GM11168 (cell line): ENCODE measurements around the gene ZNF169.
"Not testable (repeated sequence)": the region's sequence is repeated elsewhere in the genome, so short reads cannot be mapped to it uniquely, and the experiment has no call there.

ENCODE experiments used
- in situ Hi-C: fragments of 300-500 bp; cut with MboI; formaldehyde crosslinking; loops from one replicate; pipeline ENCODE4 v1.12.0; 2022; ENCODE audit warnings: low sequenced_read_pairs; ENCODE audit not compliant: unreplicated experiment

Gene ZNF169

DNA sequence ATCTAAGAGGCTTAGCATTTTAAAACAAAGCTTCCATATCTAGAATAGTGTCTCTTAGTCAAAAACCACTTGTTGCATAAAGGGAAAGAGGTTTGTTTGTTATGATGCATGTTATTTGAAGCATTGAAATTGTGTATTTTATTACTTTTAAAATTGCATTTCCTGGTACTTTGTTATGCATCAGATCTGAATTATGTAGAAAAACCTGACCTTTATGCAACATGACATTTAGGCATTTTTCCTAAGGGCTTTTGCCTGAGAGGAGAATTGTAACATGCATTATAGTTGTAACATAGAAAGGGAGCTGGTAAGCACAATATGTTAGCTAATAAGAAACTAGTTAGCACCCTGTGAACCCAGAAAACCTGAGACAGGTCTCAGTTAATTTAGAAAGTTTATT lies 22.0 kb downstream of the ZNF169 start:
- in situ Hi-C loops, result no loop called here

GRCh38 chr9:94286116-94286515 lies 27.0 kb downstream of the ZNF169 start:
- in situ Hi-C loops, result no loop called here

GRCh38 chr9:94287877-94288513 lies 28.9 kb downstream of the ZNF169 start:
- in situ Hi-C loops, result no loop called here

GRCh38 chr9:94289691-94290090 lies 30.6 kb downstream of the ZNF169 start:
- in situ Hi-C loops, result no loop called here

DNA sequence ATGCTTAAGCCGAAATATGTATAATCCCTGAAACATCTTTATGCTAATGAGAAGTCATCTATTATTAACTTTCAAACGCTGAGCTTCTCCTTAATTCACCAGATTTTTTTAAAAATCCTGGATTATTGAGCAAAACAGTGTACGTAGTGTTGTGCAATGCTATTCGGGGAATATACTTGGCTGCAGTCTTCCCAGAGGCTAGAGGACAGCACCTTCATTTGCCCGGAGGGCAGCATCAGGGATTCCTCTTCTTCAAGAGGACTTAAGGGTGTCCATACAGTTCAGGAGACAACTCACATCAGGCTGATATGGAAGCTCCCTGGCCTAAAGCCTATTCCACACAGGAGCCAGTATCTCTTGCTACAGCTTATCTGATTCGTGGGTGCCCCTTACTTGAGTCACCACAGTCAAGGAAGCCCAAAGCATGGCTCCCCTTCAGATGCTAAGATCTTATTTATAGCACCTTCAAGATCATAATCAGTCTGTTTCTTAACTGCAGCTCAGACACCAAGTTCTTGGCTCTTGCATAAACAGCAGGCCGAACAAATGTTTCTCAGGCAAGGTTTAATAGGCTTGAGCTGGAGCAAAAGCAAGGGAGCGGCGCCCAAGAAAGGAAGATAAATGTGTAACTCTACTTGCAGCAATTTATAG lies 40.0 kb downstream of the ZNF169 start:
- in situ Hi-C loops, result no loop called here

GRCh38 chr9:94300470-94301301 lies 41.6 kb downstream of the ZNF169 start:
- in situ Hi-C loops, result no loop called here

DNA sequence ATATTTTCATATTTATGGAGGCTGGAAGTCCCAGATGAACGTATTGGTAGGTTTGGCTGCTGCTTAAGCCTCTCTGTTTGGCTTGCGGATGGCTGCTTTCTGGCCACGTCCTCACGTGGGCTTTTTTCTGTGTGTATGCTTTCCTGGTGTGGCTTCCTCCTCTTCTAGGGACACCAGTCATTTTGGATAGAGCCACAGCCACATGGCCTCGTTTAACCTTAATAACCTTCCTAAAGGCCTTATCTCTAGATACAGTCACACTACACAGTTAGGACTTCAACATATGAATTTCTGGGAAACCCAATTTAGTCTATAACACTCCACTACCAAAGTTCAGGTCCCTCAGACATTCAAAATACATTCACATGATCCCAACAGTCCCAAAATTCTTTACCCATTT lies 42.5 kb downstream of the ZNF169 start:
- in situ Hi-C loops, result no loop called here

GRCh38 chr9:94302426-94302825 lies 43.3 kb downstream of the ZNF169 start:
- in situ Hi-C loops, result no loop called here

DNA sequence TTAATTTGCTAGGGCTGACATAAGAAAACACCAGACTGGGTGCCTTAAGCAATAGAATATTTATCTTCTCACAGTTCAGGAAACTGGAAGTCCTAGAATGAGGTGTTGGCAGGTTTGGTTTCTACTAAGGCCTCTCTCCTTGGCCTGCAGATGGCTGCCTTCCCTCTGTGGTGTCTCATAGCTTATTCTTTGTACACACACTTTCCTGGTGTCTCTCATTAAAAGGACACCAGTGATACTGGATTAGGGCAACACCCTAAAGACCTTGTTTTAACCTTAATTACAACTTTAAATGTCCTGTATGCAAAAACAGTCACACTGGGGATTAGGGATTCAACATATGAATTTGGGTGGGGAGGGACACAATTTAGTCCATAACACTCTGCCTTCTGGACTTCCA lies 44.2 kb downstream of the ZNF169 start:
- in situ Hi-C loops, result no loop called here

- in situ Hi-C loops, result not testable (repeated sequence)
Observed at GRCh38 chr9:94315034-94315984, 56.2 kb downstream of the ZNF169 start.

GRCh38 chr9:94316236-94316635 lies 57.1 kb downstream of the ZNF169 start:
- in situ Hi-C loops, result not testable (repeated sequence)

DNA sequence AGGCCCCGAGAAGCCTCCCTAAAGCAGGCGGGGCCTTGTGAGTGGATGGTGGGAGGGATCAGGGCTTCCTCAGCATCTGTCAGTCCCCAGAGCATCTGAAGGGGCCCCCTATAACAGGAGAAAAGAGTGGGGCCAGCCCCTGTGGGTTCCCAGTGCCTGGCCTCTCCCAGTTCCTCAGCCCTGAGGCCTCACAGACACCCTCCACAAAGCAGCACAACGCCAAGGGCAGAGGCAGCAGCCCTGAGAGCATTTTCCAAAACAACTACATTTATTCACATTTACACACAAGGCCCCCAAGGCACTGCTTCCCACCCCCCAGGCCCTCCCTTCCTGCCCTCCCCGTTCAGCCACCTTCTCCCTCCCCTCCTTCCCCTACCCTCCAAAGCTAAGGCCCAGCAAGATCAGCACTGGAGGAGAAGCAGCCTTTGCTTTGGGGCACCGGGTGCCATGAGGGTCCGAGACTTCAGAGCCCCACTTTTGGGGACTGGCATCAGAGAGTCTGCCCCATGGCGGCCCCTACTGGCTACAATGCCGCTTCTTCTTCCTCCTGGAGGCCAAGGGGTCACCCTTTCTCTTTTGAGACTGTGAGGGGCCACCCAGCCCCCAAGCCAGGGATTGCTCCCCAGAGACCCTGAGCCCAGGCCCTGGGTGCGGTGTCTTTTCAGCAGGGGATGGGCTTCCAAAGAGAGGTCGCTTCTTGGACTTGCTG lies 59.0 kb downstream of the ZNF169 start:
- in situ Hi-C loops, result not testable (repeated sequence)

- in situ Hi-C loops, result not testable (repeated sequence)
Observed at GRCh38 chr9:94322342-94322940, 63.3 kb downstream of the ZNF169 start.

- in situ Hi-C loops, result not testable (repeated sequence)
Observed at GRCh38 chr9:94323153-94323798, 64.2 kb downstream of the ZNF169 start.

DNA sequence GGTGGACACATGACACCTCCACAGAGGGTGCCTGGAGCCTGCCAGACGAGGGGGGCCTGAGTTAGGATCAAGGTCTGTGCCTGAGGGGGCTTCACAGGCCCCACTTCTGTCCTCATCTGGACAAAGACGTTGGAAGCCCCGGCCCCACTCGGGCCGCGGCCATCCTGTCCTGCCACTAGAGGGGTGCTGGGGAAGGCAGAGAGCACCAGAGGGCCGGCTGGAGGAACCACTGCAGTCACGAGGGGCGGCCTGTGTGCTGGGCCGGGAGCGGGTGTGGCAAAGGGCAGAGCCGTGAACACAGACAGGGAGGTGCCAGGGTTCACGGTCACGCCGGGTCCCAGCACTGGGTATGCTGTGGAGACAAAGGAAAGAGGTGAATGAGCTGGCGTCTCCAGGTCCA lies 66.5 kb downstream of the ZNF169 start:
- in situ Hi-C loops, result not testable (repeated sequence)

DNA sequence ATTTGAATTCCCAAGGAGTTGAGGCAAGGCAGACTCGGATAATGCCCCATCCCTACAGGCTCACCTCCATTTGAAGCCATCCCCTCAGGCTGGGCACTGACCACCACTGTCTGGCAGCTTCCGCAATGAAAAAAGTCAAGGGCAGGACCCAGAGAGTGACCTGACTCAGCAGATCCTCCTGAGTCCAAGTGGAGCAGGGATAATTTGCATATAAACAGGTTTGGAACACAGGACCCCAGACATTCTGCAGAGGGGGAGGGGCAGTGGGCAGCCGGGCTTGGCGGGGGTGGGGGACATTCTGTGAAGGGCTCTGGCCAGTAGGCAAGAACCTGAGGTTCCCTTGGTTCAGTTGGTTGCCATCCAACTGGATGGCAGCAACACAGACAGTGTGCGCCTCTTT lies 69.4 kb downstream of the ZNF169 start, which contains the start of gene NUTM2F:
TSS of gene NUTM2F (minus strand) at position 101 of the 400 bp plus-strand sequence. CDS start at position 80, 21 bp downstream.
- in situ Hi-C loops, result not testable (repeated sequence)

- in situ Hi-C loops, result not testable (repeated sequence)
Observed at GRCh38 chr9:94336445-94336844, 77.3 kb downstream of the ZNF169 start.

DNA sequence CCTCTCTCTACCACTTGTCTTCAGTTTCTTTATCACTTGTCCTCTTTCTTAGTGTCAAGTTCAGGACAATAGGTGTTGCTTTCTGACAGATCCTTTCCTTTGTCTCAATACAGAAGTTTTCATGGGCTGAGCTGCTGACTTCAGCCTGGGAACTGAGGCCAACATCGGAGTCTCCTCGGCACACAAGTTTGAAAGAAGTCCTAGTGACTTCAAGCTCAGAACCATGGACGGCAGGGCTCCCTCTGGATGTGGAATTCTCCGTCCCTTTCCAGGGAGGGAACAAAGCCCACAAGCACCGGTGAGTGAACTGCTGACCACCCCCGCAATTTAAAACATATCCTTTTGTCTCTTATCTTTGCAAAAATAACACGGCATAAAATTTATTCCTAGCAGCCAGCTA lies 79.6 kb downstream of the ZNF169 start:
- in situ Hi-C loops, result not testable (repeated sequence)
